ENCODE measurements around the gene EVX1. TPM values are rescaled to one million over a fixed set of nuclear protein-coding genes. Genes with fewer than 3 reads are reported as not detected.

Gene EVX1
- total RNA-seq, 1 donor from 2014 or later, result not detected

DNA sequence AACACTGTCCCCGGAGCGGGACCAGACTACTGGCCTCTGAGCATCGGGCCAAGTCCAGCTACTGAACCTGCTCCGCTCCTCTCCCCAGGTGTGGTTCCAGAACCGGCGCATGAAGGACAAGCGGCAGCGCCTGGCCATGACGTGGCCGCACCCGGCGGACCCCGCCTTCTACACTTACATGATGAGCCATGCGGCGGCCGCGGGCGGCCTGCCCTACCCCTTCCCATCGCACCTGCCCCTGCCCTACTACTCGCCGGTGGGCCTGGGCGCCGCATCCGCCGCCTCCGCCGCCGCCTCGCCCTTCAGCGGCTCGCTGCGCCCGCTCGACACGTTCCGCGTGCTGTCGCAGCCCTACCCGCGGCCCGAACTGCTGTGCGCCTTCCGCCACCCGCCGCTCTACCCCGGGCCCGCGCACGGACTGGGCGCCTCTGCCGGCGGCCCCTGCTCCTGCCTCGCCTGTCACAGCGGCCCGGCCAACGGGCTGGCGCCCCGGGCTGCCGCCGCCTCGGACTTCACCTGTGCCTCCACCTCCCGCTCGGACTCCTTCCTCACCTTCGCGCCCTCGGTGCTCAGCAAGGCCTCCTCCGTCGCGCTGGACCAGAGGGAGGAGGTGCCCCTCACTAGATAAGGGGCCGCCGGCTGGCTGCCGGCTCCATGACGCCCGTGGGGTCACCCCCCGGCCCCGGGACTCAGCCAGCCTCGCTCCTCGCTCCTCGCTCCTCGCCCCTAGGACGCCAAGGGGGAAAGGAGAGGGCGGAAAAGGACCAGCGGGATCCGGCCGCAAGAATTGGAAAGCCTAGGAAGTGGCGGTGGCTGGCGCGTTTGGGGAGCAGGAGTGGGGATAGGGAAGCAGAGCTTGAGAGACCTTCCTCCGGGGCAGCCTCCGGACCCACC lies 3.4 kb downstream of the EVX1 start:
- TF ChIP-seq, protein P1, sequence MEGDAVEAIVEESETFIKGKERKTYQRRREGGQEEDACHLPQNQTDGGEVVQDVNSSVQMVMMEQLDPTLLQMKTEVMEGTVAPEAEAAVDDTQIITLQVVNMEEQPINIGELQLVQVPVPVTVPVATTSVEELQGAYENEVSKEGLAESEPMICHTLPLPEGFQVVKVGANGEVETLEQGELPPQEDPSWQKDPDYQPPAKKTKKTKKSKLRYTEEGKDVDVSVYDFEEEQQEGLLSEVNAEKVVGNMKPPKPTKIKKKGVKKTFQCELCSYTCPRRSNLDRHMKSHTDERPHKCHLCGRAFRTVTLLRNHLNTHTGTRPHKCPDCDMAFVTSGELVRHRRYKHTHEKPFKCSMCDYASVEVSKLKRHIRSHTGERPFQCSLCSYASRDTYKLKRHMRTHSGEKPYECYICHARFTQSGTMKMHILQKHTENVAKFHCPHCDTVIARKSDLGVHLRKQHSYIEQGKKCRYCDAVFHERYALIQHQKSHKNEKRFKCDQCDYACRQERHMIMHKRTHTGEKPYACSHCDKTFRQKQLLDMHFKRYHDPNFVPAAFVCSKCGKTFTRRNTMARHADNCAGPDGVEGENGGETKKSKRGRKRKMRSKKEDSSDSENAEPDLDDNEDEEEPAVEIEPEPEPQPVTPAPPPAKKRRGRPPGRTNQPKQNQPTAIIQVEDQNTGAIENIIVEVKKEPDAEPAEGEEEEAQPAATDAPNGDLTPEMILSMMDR (IDR thresholded peaks at IDR 0.05; ENCODE audit: borderline replicate concordance), result no peak
- Histone ChIP-seq H3K27ac (replicated peaks) (no peak overlapping the region), H3K4me1 (peaks cover 37% of the 10 kb centered on the region), H3K4me3 (peak overlapping the region; percentile 52), H3K36me3 (no peaks in the 10 kb centered on the region), H3K9me3 (replicated peaks) (no peaks in the 10 kb centered on the region), H3K27me3 (ENCODE audit: low read depth) (peaks cover 100% of the 10 kb centered on the region)
- intact Hi-C loops (cut with micrococcal nuclease), result no loop called here
- DNase-seq, result no peak

DNA sequence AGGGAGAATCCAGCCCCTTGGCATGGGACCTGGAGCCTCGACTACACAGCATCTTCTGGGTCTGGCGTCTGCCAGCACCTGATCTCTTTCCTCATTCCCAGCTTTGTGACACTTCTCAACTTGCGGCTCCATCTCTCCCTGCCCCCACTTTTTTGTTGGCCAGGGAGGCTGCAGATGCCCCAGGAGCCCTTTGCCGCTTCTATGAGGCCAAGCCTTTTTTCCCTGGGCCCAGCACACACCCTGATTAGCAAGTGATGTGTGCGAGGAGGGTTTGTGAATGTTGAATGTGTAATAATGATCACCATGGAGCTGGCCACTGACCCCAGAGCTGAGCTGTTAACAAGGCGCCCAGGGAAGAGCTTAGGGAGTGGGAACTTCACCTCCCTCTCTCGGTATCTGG lies 4.4 kb downstream of the EVX1 start:
- intact Hi-C loops (cut with micrococcal nuclease), result no loop called here
- TF ChIP-seq, protein P1 (IDR thresholded peaks at IDR 0.05; ENCODE audit: borderline replicate concordance), result no peak
- DNase-seq, result no peak
- Histone ChIP-seq H3K9me3 (replicated peaks) (no peaks in the 10 kb centered on the region), H3K36me3 (no peaks in the 10 kb centered on the region), H3K4me1 (peaks cover 47% of the 10 kb centered on the region), H3K27ac (replicated peaks) (no peak overlapping the region), H3K4me3 (no peak overlapping the region), H3K27me3 (ENCODE audit: low read depth) (peaks cover 100% of the 10 kb centered on the region)

DNA sequence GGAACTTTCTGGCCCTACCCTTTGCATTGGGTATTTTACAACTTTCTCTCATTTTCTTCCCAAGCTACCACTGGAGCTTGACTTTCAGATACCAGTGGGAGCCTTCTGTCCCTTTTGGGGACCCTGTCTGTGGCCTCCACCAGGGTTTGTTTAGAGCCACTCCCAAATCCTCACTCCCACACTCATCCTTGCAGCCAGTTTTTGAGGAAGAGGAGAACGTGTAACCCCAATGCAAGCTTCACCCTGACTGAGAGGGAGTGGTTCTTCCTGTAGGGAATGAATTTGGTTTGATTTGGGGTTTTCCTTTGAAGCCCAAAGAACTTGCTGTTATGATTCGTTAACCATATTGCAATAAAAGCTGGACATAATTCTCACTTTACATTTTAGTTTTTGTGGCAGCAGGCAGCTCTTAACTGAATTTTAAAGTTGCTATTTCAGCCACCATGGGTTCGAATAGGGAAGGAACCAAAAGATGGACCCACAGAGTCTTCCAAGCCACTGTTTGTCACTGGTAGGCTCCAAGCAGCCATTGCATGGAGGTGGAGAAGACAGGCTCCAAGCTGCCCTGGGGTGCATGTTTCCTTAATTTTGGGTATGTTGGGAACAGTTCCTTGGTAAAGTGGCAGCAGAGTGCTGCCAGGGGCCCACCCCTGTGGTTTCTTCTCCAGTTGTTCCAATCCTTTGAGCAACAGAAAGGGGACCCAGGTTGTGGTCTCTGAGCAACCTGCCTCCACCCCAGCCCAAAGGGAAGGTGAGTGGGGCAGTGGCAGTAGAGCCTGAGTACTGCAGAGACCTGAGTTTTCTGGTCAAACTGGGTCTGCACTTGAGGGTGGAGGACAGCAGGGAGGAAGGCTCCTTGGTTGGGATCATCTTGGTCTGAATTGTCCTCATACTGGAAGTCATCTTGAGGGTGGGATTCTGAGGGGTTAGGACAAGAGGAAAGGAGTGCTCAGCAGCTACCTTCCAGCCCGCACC lies 5.1 kb downstream of the EVX1 start:
- H3K9me3 ChIP-seq (replicated peaks), result no peaks in the 10 kb centered on the region
- no peak overlapping the region for H3K27ac ChIP-seq (replicated peaks)
- TF ChIP-seq, protein P1 (IDR thresholded peaks at IDR 0.05; ENCODE audit: borderline replicate concordance), result no peak
- H3K27me3 ChIP-seq (ENCODE audit: low read depth), result peaks cover 100% of the 10 kb centered on the region
- no peak overlapping the region for H3K4me3 ChIP-seq
- H3K36me3 ChIP-seq, result no peaks in the 10 kb centered on the region
- H3K4me1 ChIP-seq, result peaks cover 44% of the 10 kb centered on the region
- intact Hi-C loops (cut with micrococcal nuclease), result no loop called here
- no peak for DNase-seq

DNA sequence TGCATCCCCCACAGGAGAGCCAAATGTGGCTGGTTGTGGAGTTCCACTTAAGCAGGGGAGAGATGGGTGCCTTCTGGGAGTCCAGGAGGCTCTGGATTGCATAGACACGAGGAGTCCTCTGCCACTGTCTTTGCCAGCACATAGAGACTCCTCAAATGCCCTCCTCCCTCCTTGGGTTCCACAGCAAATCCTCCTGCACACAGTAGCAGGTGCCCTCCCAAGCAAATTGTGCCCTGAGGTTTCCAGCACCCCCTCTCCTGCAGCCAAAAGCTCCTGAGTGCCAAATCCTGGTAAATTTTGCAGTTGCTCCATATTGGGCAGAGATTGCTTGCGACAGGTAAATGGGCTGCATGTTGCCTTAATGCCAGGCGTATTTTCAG lies 5.8 kb downstream of the EVX1 start:
- Histone ChIP-seq H3K36me3 (no peaks in the 10 kb centered on the region), H3K9me3 (replicated peaks) (no peaks in the 10 kb centered on the region), H3K4me3 (no peak overlapping the region), H3K27ac (replicated peaks) (no peak overlapping the region), H3K4me1 (peaks cover 38% of the 10 kb centered on the region), H3K27me3 (ENCODE audit: low read depth) (peaks cover 100% of the 10 kb centered on the region)
- no peak for DNase-seq
- TF ChIP-seq, protein P1 (IDR thresholded peaks at IDR 0.05; ENCODE audit: borderline replicate concordance), result no peak
- intact Hi-C loops (cut with micrococcal nuclease), result no loop called here

DNA sequence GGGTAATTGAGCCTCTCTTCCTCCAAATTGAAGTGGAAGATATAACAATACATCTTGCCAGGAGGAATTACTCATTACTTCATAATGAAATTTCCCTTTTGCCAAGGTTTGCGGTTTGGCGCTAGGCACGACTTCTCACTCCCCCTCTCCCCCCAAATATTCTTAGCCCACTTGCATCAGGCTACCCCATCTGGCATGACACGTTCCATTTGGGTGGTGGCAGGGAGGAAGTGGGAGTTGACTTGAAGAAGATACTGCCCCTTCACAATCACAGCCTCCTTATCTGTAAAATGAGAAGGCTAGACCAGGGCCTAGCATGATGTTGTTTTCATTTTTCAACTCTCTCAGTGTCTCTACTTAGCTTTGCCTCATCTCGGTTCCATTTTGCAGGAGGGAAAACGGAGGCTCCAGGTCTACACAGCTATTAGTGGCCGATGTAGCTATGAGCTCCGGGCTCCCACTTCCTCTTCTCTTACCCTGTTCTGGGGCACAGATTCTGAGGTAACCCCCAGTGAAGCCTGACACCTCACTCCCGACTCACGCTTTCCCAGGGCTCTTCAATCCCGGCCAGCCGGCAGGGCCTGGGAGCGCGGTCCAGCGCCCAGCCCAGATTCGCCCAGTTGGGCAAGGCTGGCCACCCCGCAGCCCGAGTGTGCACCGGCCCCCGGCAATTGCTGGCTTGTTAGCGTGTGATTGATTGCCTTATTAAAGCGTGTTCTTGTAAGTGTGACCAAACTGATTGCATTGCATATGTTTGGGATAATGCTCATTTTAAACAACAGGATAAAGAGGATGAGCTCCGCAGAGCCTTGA lies 6.5 kb downstream of the EVX1 start:
- Histone ChIP-seq H3K36me3 (no peaks in the 10 kb centered on the region), H3K27ac (replicated peaks) (no peak overlapping the region), H3K4me3 (no peak overlapping the region), H3K27me3 (ENCODE audit: low read depth) (peaks cover 100% of the 10 kb centered on the region), H3K4me1 (peaks cover 31% of the 10 kb centered on the region), H3K9me3 (replicated peaks) (no peaks in the 10 kb centered on the region)
- DNase-seq, result no peak
- intact Hi-C loops (cut with micrococcal nuclease), result no loop called here
- TF ChIP-seq, protein P1 (IDR thresholded peaks at IDR 0.05; ENCODE audit: borderline replicate concordance), result no peak

Data from left ventricle myocardium inferior (tissue), 1 donor.